ENCODE measurements around the gene OR11H7. TPM values are rescaled to one million over a fixed set of nuclear protein-coding genes. Genes with fewer than 3 reads are reported as not detected.
A peak's percentile ranks its signal among the peaks of the same experiment; 100 is the strongest.

Gene OR11H7
- total RNA-seq, 1 donor, result not detected

DNA sequence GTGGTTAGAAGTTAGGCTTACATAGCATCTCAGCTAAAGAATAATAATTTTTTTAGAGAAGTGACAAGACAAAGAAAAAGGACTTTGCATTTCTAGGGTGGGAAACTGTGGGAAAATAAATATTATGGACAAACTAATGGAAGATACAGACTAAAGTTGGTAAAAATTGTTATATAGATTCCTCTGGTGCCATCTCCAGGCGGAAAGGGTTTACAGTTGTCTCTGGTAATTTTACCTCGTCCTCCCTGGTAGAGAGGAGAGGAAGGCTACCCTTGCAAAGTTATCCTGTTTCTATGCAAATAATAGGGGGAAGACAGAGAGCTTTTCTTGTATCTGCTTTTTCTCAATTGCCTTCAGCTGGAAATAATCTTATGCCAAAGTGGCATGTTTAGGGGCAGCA lies 32.9 kb upstream of the OR11H7 start:
- Histone ChIP-seq H3K79me2 (ENCODE audit: insufficient read depth, low read length) (no peaks in the 10 kb centered on the region), H3K9me3 (ENCODE audit: low read depth, low read length) (no peaks in the 10 kb centered on the region), H3K27me3 (ENCODE audit: insufficient read depth, low read length) (no peaks in the 10 kb centered on the region), H3K36me3 (ENCODE audit: insufficient read depth, low read length) (no peaks in the 10 kb centered on the region), H3K4me2 (ENCODE audit: insufficient read depth, low read length) (no peak overlapping the region), H3K27ac (ENCODE audit: low read depth, low read length) (no peak overlapping the region), H2AFZ (ENCODE audit: low read length) (no peak overlapping the region), H4K20me1 (ENCODE audit: insufficient read depth, low read length) (no peaks in the 10 kb centered on the region), H3K4me3 (ENCODE audit: insufficient read depth, low read length) (no peak overlapping the region), H3K4me1 (ENCODE audit: insufficient read depth, low read length) (no peaks in the 10 kb centered on the region)
- TF ChIP-seq, protein P1, sequence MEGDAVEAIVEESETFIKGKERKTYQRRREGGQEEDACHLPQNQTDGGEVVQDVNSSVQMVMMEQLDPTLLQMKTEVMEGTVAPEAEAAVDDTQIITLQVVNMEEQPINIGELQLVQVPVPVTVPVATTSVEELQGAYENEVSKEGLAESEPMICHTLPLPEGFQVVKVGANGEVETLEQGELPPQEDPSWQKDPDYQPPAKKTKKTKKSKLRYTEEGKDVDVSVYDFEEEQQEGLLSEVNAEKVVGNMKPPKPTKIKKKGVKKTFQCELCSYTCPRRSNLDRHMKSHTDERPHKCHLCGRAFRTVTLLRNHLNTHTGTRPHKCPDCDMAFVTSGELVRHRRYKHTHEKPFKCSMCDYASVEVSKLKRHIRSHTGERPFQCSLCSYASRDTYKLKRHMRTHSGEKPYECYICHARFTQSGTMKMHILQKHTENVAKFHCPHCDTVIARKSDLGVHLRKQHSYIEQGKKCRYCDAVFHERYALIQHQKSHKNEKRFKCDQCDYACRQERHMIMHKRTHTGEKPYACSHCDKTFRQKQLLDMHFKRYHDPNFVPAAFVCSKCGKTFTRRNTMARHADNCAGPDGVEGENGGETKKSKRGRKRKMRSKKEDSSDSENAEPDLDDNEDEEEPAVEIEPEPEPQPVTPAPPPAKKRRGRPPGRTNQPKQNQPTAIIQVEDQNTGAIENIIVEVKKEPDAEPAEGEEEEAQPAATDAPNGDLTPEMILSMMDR (IDR thresholded peaks at IDR 0.05; ENCODE audit: extremely low read depth, low read depth, low read length), result peak; percentile 9
- DNase-seq (ENCODE audit: insufficient read length, low spot score, missing footprints), result no peak

DNA sequence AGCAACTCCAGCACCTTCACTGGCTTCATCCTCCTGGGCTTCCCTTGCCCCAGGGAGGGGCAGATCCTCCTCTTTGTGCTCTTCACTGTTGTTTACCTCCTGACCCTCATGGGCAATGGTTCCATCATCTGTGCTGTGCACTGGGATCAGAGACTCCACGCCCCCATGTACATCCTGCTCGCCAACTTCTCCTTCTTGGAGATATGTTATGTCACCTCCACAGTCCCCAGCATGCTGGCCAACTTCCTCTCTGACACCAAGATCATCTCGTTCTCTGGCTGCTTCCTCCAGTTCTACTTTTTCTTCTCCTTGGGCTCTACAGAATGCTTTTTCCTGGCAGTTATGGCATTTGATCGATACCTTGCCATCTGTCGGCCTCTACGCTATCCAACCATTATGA lies 31.3 kb upstream of the OR11H7 start:
- no peak for DNase-seq (ENCODE audit: insufficient read length, low spot score, missing footprints)
- Histone ChIP-seq H3K27ac (ENCODE audit: low read depth, low read length) (no peak overlapping the region), H3K4me3 (ENCODE audit: insufficient read depth, low read length) (no peak overlapping the region), H3K4me1 (ENCODE audit: insufficient read depth, low read length) (no peaks in the 10 kb centered on the region), H2AFZ (ENCODE audit: low read length) (no peak overlapping the region), H3K36me3 (ENCODE audit: insufficient read depth, low read length) (no peaks in the 10 kb centered on the region), H3K9me3 (ENCODE audit: low read depth, low read length) (no peaks in the 10 kb centered on the region), H4K20me1 (ENCODE audit: insufficient read depth, low read length) (no peaks in the 10 kb centered on the region), H3K27me3 (ENCODE audit: insufficient read depth, low read length) (no peaks in the 10 kb centered on the region), H3K4me2 (ENCODE audit: insufficient read depth, low read length) (no peak overlapping the region), H3K79me2 (ENCODE audit: insufficient read depth, low read length) (no peaks in the 10 kb centered on the region)
- TF ChIP-seq, protein P1 (IDR thresholded peaks at IDR 0.05; ENCODE audit: extremely low read depth, low read depth, low read length), result no peak

DNA sequence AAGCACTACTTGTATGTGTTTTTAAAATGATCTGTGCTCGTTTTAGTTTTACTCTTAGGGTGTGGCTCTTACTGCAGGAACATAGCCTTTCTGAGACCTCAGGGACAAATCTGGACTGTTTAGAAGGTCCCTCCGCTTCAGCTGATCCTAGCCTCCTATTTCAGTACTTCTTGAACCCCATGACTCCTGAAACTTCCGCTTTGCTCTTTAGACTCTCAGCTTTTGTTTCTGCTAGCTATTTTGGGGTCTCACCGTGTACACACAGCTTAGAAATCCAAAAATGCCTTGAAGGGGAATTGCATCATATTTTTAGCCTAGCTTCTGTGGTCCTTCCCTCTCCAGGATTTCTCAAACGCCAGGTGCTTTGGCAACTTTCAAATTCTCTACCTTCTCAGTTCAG lies 29.8 kb upstream of the OR11H7 start:
- no peaks in the 10 kb centered on the region for H3K4me1 ChIP-seq (ENCODE audit: insufficient read depth, low read length)
- H3K4me2 ChIP-seq (ENCODE audit: insufficient read depth, low read length), result no peak overlapping the region
- TF ChIP-seq, protein P1 (IDR thresholded peaks at IDR 0.05; ENCODE audit: extremely low read depth, low read depth, low read length), result no peak
- no peak overlapping the region for H3K4me3 ChIP-seq (ENCODE audit: insufficient read depth, low read length)
- H3K79me2 ChIP-seq (ENCODE audit: insufficient read depth, low read length), result no peaks in the 10 kb centered on the region
- H3K27ac ChIP-seq (ENCODE audit: low read depth, low read length), result no peak overlapping the region
- DNase-seq (ENCODE audit: insufficient read length, low spot score, missing footprints), result no peak
- H3K9me3 ChIP-seq (ENCODE audit: low read depth, low read length), result no peaks in the 10 kb centered on the region
- no peaks in the 10 kb centered on the region for H3K36me3 ChIP-seq (ENCODE audit: insufficient read depth, low read length)
- no peak overlapping the region for H2AFZ ChIP-seq (ENCODE audit: low read length)
- no peaks in the 10 kb centered on the region for H3K27me3 ChIP-seq (ENCODE audit: insufficient read depth, low read length)
- H4K20me1 ChIP-seq (ENCODE audit: insufficient read depth, low read length), result no peaks in the 10 kb centered on the region

DNA sequence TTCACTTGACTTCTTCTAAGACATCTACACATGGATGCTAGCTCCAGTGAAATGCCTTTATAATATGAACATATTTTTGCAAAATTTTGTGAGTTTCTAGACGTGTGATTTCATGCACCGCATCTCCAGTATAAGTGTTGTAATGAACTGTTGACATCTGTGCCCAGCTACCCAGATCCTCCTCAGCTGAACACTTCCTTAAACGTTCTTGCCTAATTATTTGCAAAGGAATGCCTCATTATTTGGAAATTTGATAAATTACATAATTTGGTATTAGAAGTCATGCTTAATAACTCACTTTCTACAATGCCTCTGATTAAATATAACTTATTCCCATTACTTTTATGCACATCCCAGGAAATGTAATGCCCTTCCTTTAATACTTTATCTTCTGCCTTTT lies 24.1 kb upstream of the OR11H7 start:
- DNase-seq (ENCODE audit: insufficient read length, low spot score, missing footprints), result no peak
- H3K36me3 ChIP-seq (ENCODE audit: insufficient read depth, low read length), result no peaks in the 10 kb centered on the region
- H3K79me2 ChIP-seq (ENCODE audit: insufficient read depth, low read length), result no peaks in the 10 kb centered on the region
- H3K4me1 ChIP-seq (ENCODE audit: insufficient read depth, low read length), result no peaks in the 10 kb centered on the region
- H4K20me1 ChIP-seq (ENCODE audit: insufficient read depth, low read length), result no peaks in the 10 kb centered on the region
- H3K27ac ChIP-seq (ENCODE audit: low read depth, low read length), result no peak overlapping the region
- no peak overlapping the region for H2AFZ ChIP-seq (ENCODE audit: low read length)
- TF ChIP-seq, protein P1 (IDR thresholded peaks at IDR 0.05; ENCODE audit: extremely low read depth, low read depth, low read length), result no peak
- no peaks in the 10 kb centered on the region for H3K27me3 ChIP-seq (ENCODE audit: insufficient read depth, low read length)
- H3K4me2 ChIP-seq (ENCODE audit: insufficient read depth, low read length), result no peak overlapping the region
- no peaks in the 10 kb centered on the region for H3K9me3 ChIP-seq (ENCODE audit: low read depth, low read length)
- H3K4me3 ChIP-seq (ENCODE audit: insufficient read depth, low read length), result no peak overlapping the region
